ENCODE data around the gene TBC1D14.

DNA sequence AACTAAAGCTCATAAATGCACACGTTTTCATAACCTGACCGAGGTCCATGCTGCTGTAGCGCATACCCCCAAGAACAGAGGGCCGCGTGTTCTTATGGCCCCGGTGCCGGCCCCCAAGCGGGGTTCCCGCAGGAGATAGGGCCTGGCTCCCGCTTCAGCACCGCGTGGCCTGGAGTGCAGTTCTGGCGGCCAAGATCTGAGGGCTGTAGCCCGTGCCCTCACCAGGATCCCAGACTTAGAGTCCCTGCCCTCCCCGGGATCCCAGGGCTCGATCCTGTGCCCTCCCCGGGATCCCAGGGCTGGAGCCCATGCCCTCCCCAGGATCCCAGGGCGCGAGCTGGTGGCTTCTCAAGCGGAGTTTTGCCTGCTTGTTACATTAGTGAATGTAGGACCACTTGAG, 159.3 kb downstream of the TBC1D14 start:
- TF ChIP-seq CTCF (IDR thresholded peaks at IDR 0.05; ENCODE audit: poor library complexity) (no peak), EZH2 (IDR thresholded peaks at IDR 0.05; ENCODE audit: borderline replicate concordance) (no peak)
